ENCODE results near the gene THSD7B.
"Not testable (repeated sequence)": the region's sequence is repeated elsewhere in the genome, so short reads cannot be mapped to it uniquely, and the experiment has no call there.

THSD7B gene, protein sequence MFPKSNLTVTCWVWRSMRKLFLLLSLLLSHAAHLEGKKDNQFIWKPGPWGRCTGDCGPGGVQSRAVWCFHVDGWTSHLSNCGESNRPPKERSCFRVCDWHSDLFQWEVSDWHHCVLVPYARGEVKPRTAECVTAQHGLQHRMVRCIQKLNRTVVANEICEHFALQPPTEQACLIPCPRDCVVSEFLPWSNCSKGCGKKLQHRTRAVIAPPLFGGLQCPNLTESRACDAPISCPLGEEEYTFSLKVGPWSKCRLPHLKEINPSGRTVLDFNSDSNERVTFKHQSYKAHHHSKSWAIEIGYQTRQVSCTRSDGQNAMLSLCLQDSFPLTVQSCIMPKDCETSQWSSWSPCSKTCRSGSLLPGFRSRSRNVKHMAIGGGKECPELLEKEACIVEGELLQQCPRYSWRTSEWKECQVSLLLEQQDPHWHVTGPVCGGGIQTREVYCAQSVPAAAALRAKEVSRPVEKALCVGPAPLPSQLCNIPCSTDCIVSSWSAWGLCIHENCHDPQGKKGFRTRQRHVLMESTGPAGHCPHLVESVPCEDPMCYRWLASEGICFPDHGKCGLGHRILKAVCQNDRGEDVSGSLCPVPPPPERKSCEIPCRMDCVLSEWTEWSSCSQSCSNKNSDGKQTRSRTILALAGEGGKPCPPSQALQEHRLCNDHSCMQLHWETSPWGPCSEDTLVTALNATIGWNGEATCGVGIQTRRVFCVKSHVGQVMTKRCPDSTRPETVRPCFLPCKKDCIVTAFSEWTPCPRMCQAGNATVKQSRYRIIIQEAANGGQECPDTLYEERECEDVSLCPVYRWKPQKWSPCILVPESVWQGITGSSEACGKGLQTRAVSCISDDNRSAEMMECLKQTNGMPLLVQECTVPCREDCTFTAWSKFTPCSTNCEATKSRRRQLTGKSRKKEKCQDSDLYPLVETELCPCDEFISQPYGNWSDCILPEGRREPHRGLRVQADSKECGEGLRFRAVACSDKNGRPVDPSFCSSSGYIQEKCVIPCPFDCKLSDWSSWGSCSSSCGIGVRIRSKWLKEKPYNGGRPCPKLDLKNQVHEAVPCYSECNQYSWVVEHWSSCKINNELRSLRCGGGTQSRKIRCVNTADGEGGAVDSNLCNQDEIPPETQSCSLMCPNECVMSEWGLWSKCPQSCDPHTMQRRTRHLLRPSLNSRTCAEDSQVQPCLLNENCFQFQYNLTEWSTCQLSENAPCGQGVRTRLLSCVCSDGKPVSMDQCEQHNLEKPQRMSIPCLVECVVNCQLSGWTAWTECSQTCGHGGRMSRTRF (N-terminal part only)

DNA sequence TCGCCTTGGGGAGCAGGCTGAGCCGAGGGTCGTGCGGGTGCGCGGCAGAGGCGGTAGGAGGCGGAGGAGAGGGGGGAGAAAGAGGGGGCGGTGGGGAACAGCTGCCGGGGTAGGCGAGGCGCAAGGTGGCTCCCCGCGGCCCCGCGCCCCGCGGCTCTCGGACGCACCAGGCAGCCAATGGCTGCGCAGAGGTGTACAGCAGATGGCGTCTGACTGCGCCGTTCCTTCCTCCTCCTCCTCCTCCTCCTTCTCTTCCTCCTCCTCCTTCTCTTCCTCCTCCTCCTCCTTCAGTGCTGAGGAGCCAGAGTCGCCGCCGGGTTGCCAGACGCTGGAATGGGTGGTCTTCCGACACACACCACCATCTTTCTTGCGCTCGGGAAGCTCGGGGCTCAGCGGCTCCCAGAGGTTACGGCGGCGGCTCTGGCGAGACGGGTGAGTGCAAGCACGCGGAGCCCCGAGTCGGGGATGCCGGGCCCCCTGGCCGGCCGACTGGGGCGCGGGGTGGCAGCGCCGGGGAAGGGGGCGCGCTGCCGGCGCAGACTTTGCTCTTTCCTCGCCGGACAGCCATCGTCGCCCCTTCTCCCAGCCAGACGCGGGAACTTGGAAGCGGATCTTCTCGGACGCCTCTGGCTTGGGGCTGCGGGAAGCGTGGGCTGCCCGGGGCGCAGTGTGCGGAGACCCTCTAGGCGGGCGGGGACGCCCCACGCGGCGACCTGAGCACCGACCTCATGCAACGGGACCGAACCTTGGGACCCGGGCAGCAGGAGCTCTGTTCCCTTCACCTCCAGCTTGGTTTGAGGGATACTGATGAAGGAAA, at the start of gene THSD7B:
Gene THSD7B (plus strand): TSS at position 290 of the 817 bp plus-strand sequence. CDS start 116,634 bp downstream, outside the sequence.
- DNase-seq = no peak

- DNase-seq = no peak
These were observed 47.1 kb upstream of the THSD7B start for GRCh38 chr2:136718273-136718672.

DNA sequence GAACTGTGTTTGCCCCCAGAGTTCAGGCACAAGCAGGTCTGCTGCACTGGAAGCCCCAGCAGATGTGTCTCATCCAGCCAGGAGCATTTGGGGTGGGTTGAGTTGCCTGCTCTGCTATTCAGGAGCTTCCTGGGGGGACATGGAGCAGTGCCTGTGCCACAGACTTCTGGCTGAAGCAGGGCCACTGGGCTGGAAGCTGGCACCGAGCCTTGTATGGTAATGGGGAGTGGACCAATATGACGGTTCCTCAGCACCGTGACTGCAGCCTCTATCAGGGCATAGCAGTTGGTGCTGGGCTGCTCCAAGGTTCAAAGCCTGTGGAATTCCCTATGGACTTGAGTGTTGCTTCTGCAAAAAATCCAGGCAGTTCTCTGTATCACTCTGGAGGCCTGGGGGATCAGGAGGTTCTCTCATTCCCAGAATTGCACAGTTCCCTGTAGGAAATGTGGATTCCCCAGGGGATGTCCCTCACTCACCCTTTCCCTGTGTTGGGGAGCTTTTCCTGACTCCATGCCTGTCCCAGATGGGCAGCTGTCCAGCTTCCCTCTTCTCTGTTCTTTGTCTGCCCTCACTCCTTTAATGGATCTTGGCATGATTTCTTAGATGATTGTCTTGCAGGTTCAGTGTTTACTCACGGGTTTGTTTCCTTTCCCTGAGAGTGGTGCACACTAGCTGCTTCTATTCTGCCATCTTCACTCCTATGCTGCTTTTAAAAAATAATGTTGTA, 37.2 kb upstream of the THSD7B start:
- DNase-seq = no peak

DNA sequence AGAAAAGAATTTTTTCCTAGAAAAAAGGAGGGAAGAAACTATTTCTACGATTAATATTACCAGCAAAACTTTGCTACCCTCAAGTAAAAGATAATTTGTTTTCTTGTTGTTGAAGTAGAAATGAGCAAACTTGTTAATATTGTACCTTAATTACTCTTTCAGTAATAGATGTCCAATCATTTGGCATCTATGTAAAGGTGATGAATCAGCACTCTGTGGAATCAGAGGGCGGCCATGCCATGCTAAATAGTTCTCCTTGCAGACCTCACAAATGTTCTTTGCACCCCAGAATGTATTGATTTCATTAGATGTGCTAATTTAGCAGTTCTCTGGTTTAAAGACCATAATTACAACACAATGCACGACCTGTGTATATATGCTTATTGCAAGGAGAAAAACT, 29.1 kb upstream of the THSD7B start:
- no peak for DNase-seq

DNA sequence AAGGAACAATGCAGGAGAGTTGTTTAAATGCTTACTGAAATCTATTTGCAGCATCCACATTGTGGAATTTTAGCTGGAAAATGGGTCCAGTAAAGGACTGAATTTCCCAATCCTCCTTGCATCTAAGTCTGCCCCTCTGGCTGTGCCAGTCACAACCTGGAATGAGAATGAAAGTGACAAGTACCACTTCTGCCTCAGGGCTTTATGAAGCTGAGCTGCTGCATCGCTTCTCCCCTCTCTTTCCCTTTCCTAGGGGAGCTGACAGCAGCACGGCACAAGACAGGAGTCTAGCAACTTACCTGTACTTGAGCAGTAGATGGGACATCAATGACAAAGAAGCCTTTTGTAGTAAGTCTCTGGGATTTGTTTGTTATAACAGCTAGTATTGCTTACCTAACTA, 27.3 kb upstream of the THSD7B start:
- DNase-seq = no peak

- DNase-seq = no peak
These were observed 23.9 kb upstream of the THSD7B start for GRCh38 chr2:136741471-136741870.

GRCh38 chr2:136750065-136750464, 15.3 kb upstream of the THSD7B start:
- no peak for DNase-seq

- no peak for DNase-seq
These were observed 13.9 kb upstream of the THSD7B start for GRCh38 chr2:136751406-136751805.

GRCh38 chr2:136758504-136758903, 6.8 kb upstream of the THSD7B start:
- DNase-seq = not testable (repeated sequence)

DNA sequence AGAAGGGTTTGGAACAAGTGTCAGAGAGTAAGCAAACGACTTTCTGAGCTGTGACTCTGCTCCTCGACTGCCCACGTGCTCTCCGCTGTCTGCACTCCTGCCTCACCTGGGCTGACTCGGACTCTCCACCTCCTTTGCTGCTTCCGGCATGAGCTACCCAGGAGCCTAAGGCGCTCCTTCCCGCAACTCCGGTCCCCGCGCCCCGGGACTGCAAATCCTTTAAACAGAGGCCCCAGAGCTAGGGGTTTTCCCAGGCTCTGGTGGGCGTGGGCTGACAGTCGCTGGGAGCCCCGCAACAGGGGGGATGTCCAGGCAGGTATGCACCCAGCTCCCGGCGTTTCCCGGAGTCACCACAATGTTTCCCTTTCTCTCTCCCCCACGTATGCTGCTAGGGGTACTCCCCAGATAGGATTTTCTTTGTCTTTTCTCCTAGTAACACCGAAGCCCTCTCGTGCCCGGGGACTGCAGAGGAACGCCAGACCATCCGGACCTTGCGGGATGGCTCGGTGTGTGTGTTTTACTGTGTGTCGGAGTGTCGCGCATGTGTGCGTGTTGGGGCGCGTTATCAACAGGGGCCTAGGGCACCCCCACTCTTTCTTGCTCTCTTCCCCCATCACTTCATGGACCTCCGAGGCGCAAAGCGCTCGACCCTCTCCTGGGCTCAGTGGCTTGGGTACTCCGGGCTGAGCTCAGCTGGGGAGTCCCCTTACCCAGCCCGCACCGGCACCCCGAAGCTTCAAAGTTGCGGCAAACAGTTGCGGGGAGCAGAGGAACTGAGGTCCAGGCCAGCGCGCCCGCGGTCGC, 691 bp upstream of the THSD7B start:
- DNase-seq = peak; percentile 6

DNA sequence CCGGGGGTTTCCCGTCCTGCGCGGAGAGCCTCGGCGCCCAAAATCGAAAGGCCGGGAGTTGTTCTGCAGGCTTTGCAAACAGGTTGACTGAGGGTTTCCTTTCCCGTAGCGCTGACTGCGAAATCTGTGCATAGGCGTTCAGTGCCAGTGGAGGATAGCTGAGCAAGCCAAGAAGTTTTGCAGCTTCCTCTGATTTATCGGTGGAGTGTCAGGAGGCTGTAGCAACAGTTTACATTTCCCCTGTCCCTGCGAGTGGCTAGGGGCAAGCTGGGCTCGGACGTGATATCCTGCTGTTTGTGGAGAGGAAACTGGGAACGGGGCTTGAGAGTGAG, 694 bp downstream of the THSD7B start:
- DNase-seq = peak; percentile 12

GRCh38 chr2:136767030-136767429, 1.7 kb downstream of the THSD7B start:
- no peak for DNase-seq

DNA sequence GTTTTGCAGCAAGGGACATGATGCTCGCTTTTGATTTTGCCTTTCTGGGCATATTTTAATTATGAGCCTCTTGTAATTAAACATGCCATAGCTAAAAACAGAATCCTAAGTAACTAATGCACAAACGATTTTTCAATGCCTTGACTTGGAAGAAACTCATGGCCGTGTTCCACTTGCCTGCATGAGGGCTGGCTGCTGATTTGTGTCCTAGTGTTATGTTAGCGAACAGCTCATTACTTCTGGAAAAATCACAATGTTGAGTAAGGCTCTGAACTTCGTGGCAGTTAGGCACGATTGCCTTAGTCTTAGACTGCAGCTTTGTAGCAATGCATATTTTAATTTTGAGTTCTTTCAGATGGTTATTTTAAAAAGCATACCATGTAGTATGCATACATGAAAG, 4.5 kb downstream of the THSD7B start:
- no peak for DNase-seq

DNA sequence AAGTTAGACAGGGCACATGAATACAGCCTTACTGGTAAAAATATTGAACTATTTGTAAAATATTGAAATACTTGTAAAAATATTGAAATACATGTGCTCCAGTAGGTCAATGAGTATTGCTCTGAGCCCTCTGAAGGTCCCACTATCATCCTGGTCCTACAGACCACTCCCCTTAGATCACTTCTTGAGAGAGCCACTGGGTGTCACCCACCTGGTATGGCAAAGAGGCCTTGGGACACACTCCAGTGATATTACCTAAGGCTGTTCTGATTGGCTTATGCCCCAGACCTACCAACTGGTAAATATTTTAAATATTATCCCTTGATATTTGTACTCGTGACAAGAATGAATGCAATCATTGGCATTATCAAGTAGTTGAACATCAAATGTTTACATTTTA, 5.0 kb downstream of the THSD7B start:
- DNase-seq = no peak

GRCh38 chr2:136777391-136777790, 12.0 kb downstream of the THSD7B start:
- no peak for DNase-seq

DNA sequence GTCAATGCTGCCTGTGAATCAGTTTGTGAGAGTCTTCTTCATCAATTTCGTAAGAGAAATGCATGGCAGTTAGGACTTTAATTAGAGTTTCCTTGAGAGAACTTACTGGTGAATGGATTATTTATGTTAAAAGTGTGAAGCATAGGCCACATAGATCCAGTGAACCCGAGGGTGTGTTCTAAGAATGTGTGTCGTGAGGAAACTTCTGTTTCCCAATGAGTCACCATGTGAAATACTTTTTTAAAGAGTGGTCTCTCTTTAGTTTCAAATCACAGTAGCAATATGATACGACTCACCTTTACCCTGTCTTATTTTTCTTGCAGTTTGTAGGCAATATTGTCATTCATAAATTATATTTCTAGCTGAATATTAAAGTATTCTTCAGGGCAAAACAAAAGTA, 18.5 kb downstream of the THSD7B start:
- no peak for DNase-seq

DNA sequence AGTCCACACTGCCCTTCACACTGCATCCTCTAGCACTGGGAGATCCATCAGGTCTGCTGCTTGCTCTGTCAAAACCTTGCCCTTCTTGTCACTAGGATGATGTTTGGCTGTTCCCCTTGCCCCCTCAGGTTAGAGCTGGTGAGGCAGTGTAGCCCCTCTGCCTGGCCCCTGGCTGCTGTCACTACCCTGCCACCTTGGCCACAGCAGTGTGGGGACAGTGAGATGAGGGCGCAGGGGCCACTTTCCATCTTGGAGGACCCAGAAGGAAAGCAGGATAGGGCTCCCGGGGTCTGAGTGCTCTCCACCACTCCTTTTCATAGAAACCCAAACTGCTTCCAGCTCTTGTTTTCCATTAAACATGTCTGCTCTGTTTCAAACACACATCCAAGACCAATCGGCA, 19.9 kb downstream of the THSD7B start:
- DNase-seq = no peak

DNA sequence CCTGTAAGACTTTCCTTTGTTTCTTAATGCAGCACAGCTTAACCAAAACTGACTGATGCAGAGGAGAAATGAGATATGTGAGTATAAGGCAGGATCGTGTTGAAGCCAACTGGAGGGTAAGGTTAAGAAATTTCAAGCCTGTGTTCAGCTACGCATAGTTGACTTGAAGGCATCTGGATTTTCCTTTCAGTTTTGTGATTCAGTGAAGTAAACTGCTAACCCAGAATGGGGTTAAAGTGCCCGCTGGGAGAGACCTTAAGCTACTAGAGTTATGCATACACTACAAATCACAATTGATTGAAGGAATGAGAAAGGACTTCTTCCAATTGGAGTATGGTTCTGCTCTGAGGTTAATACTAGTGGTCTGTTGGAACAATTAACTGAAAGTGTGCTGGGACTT, 22.6 kb downstream of the THSD7B start:
- DNase-seq = no peak

DNA sequence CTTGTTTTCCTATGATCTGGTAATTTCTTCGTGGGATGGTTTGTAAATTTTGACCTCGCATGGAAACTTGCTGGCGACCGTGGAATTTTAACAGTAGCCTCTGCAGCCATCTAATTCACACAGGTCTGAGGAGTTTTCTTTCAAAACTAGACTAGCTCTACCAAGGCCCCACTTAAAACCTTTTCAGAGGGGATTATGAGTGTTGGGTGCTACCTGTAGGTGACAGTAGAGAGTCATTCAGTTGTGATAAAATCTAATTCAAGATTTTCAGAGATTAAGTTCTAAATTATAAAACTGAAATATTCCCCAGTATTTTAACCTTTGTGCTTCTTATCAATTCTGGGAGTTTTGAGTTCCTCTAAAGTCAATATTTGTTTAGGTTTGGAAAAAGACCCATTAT, 31.0 kb downstream of the THSD7B start:
- DNase-seq = no peak

GRCh38 chr2:136798766-136799165, 33.4 kb downstream of the THSD7B start:
- no peak for DNase-seq

- DNase-seq = no peak
These were observed 36.3 kb downstream of the THSD7B start for GRCh38 chr2:136801661-136802060.

Data from RPMI8226 (cell line).